ENCODE measurements around the gene KRTAP10-4.
"Not testable (repeated sequence)": the region's sequence is repeated elsewhere in the genome, so short reads cannot be mapped to it uniquely, and the experiment has no call there.

KRTAP10-4 gene

GRCh38 chr21:44573630-44574456 lies at the start of gene KRTAP10-4:
KRTAP10-4 (plus strand) TSS chr21:44573729; CDS start chr21:44573759, 30 bp downstream.
- H3K4me3 ChIP-seq (ENCODE audit: low read depth, low read length); DNase-seq (ENCODE audit: low read depth): not testable (repeated sequence)

- no peak overlapping the region for H3K4me3 ChIP-seq (ENCODE audit: low read depth, low read length)
- DNase-seq (ENCODE audit: low read depth): no peak
- TF ChIP-seq CTCF (conservative IDR thresholded peaks at IDR 0.05; ENCODE audit: low read depth, low read length): no peak
These were observed 48.8 kb upstream of the KRTAP10-4 start for GRCh38 chr21:44524414-44525371.

DNA sequence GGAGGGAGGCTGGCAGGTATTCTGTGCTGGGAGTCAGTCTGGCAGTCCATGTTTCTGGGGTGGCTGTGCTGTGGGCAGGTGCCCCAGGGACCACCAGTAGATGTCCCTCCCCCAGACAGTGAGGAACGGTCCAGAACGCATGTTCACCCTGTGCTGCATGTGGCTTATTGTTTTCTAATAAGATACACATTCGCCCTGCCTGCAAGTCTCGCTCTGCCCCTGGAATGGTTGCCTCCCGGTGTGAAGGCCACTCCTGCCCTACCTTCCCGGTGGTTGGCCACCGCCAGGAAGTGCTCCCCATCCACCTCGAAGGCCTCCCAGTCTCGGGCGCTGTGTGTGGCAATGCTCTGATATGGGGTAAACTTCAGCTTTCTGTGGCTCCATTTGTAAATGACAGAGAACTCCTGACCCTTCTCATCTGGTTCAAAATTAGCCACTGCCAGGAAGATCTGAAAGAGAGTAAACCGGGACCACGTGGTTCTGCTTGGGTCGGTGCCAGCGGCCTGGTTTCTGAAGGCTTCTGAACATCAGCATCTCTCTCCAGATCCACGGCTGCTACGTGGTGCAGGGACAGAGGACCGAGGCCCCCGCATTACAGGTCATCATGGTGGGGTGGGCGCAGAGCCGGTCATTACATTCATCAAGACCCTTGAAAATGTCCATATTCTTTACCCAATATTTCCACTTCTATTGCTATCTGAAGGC lies 48.0 kb upstream of the KRTAP10-4 start:
- no peak overlapping the region for H3K4me3 ChIP-seq (ENCODE audit: low read depth, low read length)
- no peak for TF ChIP-seq CTCF (conservative IDR thresholded peaks at IDR 0.05; ENCODE audit: low read depth, low read length)
- no peak for DNase-seq (ENCODE audit: low read depth)

GRCh38 chr21:44526096-44526997 lies 47.2 kb upstream of the KRTAP10-4 start:
- H3K4me3 ChIP-seq (ENCODE audit: low read depth, low read length): no peak overlapping the region
- DNase-seq (ENCODE audit: low read depth): no peak
- TF ChIP-seq CTCF (conservative IDR thresholded peaks at IDR 0.05; ENCODE audit: low read depth, low read length): no peak

DNA sequence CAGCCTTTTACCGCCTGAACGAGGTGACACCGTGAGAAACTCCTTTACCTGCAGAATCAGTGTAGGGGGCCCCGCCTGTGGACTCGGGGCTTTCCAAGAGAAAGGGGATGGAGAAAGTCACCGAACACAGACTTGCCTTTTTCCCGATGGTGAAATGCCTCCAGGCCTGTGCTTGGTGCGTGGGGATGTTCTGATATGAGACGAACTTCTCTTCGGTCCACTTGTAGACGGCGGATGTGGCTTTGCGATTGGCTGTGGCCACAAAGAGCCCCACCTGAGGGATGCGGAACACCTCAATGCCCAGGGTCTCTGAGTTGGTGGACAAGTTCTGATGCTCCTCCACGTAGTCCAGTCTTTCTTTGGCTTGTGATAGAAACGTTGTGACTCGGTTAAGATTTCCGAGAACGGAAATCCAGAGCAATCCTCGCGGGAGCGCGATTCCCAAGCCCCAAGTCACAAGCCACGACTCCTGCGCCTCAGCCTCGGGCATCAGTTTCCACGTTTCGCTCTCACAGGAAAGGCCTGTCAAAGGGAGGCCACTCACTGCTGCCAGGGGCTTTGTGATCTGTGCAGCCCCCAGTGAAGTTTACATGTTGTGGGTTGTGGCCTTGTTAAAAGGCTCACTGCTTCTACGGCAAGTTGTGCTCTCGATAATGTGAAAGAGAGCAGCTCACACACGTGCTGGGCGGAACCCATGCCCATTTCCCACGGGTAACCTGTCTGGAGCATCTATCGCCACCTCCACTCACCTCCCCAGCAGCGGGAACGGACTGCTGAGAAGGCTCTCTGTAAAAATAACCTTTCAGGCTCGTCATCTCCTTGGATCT lies 46.2 kb upstream of the KRTAP10-4 start:
- no peak for TF ChIP-seq CTCF (conservative IDR thresholded peaks at IDR 0.05; ENCODE audit: low read depth, low read length)
- H3K4me3 ChIP-seq (ENCODE audit: low read depth, low read length): no peak overlapping the region
- DNase-seq (ENCODE audit: low read depth): no peak

- no peak for TF ChIP-seq CTCF (conservative IDR thresholded peaks at IDR 0.05; ENCODE audit: low read depth, low read length)
- no peak for DNase-seq (ENCODE audit: low read depth)
These were observed 45.4 kb upstream of the KRTAP10-4 start for GRCh38 chr21:44527983-44528633.

More at GRCh38 chr21:44527983-44528633, 45.4 kb upstream of the KRTAP10-4 start:
- no peak overlapping the region for H3K4me3 ChIP-seq (ENCODE audit: low read depth, low read length)

All from choroid plexus epithelial cell (primary cell).